Activated T-cell treated with anti-CD3 and anti-CD28 coated beads, Interleukin-2, amount 50 U/mL, for 48 hours (primary cell): Measurements from ENCODE around the gene CLDN17.

Experiments
- DNase-seq, 2 experiments: peaks; one replicate each; pipeline ENCODE4 v3.0.0-alpha.2; 2020

CLDN17 gene

GRCh38 chr21:30116479-30116878, 50.1 kb downstream of the CLDN17 start:
- DNase-seq = no peak
